ENCODE measurements around the gene CHST8. TPM values are rescaled to one million over a fixed set of nuclear protein-coding genes. Genes with fewer than 3 reads are reported as not detected.

Gene CHST8
- polyA plus RNA-seq, 1 of the 3 experiments (the other 2 are of a cell fraction): 0.05 TPM

GRCh38 chr19:33754361-33754760 is 132.6 kb downstream of the CHST8 start (continued):
- TF ChIP-seq CTCF (IDR thresholded peaks at IDR 0.05): no peak
- TF ChIP-seq PBX3 (IDR thresholded peaks at IDR 0.05): no peak
- no peak for TF ChIP-seq TAF1 (IDR thresholded peaks at IDR 0.05; ENCODE audit: borderline replicate concordance, low read depth, low read length)
- TF ChIP-seq REST (IDR thresholded peaks at IDR 0.05; ENCODE audit: low read depth, low read length): no peak
- no peak for TF ChIP-seq USF1 (IDR thresholded peaks at IDR 0.05; ENCODE audit: borderline replicate concordance, low read depth)

DNA sequence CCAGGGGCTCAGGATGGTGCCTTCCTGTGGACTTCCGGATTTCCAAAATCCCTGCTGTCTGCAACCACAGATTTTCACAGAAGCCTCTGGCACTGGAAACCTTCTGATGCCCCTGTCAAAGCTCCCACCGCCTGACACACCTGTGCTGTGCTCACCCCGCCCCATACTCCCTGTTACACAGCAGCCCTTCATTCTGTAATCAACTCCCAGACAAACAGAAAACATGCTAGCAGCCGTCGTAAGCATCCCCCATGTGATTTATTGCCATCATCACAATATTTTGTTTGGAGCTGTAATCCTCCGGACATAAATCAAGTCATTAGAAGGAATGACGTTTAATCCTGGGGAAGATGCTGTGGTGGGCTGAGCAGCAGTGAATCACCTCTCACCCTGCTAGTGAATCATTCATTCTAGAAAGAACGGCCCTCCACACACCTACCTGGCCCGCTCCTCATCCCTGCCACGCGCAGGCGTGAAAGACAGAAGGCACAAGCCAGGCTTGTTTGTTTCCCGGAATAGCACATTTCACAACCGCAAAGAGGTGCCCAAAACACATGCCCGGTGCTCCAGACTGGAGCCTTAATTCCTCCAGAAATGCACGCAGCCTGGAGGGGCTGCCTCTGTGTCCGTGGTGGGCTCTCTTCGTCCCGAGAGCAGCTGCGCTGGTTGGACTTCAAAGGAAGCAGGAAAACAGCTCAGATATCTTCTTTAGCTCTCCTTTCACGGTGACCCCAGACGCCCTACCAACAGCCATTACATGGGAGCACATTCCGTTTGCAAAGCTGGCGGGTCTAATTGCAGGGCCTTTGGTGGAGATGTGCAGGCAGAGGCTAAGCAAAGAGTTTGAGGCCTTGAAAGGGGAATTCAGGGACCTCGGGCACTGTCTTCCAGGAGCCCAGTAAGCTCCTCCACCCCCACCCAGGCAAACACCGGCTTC is 133.6 kb downstream of the CHST8 start:
- H3K4me3 ChIP-seq (ENCODE audit: low read depth in 2 of 2, low read length in 1 of 2): no peak overlapping the region
- H3K36me3 ChIP-seq (replicated peaks in 1 of 2; ENCODE audit: control insufficient read depth in 1 of 2, insufficient read depth in 2 of 2, low read length in 1 of 2): no peaks in the 10 kb centered on the region
- no peaks in the 10 kb centered on the region for H3K9me3 ChIP-seq
- no peaks in the 10 kb centered on the region for H3K9me2 ChIP-seq
- TF ChIP-seq RAD21 (IDR thresholded peaks at IDR 0.05; ENCODE audit: low read length) (no peak), CTCF (IDR thresholded peaks at IDR 0.05) (no peak), RXRA (IDR thresholded peaks at IDR 0.05; ENCODE audit: borderline replicate concordance, low read depth) (no peak)
- ChIA-PET POLR2A (interaction anchor here (1.4 kb wide), 1 partner anchor 9 kb away, joined by 6 read pairs; no protein-coding TSS in a partner anchor), CTCF (interaction anchor here (1.2 to 2.3 kb wide), 5 partner anchors 15 to 339 kb away, joined by 4 to 11 read pairs (median 5); no protein-coding TSS in a partner anchor)
- no peak overlapping the region for H3K4me2 ChIP-seq
- peaks cover 0 to 26% of the 10 kb centered on the region in 2 experiments; a peak in 1 of 4 replicates for H3K4me1 ChIP-seq (ENCODE audit: control insufficient read depth in 1 of 2, insufficient read depth in 2 of 2, low read depth in 1 of 2, low read length in 1 of 2)
- no peaks in the 10 kb centered on the region for H4K20me1 ChIP-seq (ENCODE audit: insufficient read depth)
- H3K79me2 ChIP-seq (ENCODE audit: insufficient read depth): no peaks in the 10 kb centered on the region
- 55% methylated on average over 23 of the region's 26 CpGs for WGBS (ENCODE audit: low lambda C conversion rate)
- H3F3A ChIP-seq (replicated peaks; ENCODE audit: insufficient read depth): no peaks in the 10 kb centered on the region
- H3K9ac ChIP-seq: no peak overlapping the region
- no peak overlapping the region for H2AFZ ChIP-seq (ENCODE audit: low read depth)
- no peaks in the 10 kb centered on the region for H3K27me3 ChIP-seq (ENCODE audit: insufficient read depth)
- DNase-seq: no peak
- H3K27ac ChIP-seq (ENCODE audit: low read depth in 2 of 2, low read length in 1 of 2): no peak overlapping the region

Data from SK-N-SH (cell line).